Skeletal muscle satellite cell (primary cell): ENCODE data around the gene RIPOR3.
"Not testable (repeated sequence)": the region's sequence is repeated elsewhere in the genome, so short reads cannot be mapped to it uniquely, and the experiment has no call there.

Experiments
- H3K27me3 ChIP-seq: 2 replicates; pipeline ENCODE4 v1.7.0; 2013; ENCODE audit warnings: low read length; ENCODE audit not compliant: control insufficient read depth, insufficient read depth
- H3K36me3 ChIP-seq: 2 replicates; pipeline ENCODE4 v1.7.0; 2013; ENCODE audit warnings: mild to moderate bottlenecking, control low read depth, low read length; ENCODE audit not compliant: insufficient read depth
- H3K4me1 ChIP-seq: 2 replicates; pipeline ENCODE4 v1.7.0; 2013; ENCODE audit warnings: low read length; ENCODE audit not compliant: control insufficient read depth, insufficient read depth
- H3K4me2 ChIP-seq: 2 replicates; pipeline ENCODE4 v1.7.0; 2013; ENCODE audit warnings: mild to moderate bottlenecking, low read length
- H3K4me3 ChIP-seq: 2 replicates; pipeline ENCODE4 v1.7.0; 2013; ENCODE audit warnings: low read length
- H3K9ac ChIP-seq: 2 replicates; pipeline ENCODE4 v1.7.0; 2013; ENCODE audit warnings: mild to moderate bottlenecking, low read depth, low read length, moderate library complexity
- H3K9me3 ChIP-seq: replicated peaks from 2 replicates; pipeline ENCODE4 v1.7.0; 2013; ENCODE audit warnings: mild to moderate bottlenecking, control low read depth, low read length

RIPOR3 gene

DNA sequence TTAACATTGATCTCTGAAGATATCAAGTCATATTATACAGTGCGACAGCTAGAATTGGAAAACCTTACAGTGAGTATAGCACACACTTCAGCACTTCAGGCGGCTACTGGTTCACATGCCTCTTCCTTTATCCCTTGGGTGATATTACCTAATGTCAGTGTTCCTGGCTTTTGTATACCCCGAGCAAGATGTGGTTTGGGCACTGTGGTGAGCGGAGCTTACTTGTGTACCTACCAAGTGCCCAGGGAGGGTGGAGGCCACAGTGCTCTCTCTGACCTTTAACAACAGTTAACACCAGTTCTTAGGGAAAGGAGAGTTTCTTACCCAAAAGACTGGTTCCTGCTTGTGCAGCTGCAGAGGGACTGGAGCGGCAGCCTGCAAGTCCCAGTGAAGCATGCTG lies 116.8 kb downstream of the RIPOR3 start:
- Histone ChIP-seq H3K36me3 (peaks cover 70% of the 10 kb centered on the region), H3K9ac (no peak overlapping the region), H3K4me2 (no peak overlapping the region), H3K4me1 (peaks cover 17% of the 10 kb centered on the region), H3K9me3 (no peaks in the 10 kb centered on the region), H3K27me3 (no peaks in the 10 kb centered on the region), H3K4me3 (no peak overlapping the region)

DNA sequence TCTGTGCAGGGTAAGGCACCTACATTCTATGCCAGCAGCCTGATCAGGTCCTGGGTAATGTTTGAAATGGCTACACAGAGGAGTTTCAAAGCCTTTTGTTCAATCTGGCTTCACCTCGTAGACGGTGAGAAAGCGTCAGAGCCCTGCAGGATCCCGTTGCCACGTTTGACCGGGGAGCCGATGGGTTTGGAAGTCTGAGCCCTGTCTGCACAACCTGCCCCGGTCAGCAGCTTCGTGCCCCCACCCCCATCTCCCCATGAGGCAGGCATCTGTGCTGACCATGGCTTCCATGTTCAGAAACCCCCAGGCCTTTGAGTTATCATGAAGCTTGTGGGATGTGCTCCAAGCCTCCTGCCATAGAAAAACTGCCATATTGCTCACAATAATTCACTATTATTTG lies 117.2 kb downstream of the RIPOR3 start:
- H3K27me3 ChIP-seq: no peaks in the 10 kb centered on the region

GRCh38 chr20:50572938-50573777 lies 118.2 kb downstream of the RIPOR3 start:
- Histone ChIP-seq H3K4me1 (peaks cover 17% of the 10 kb centered on the region), H3K4me3 (no peak overlapping the region), H3K4me2 (peak overlapping the region; percentile 25), H3K27me3 (no peaks in the 10 kb centered on the region), H3K36me3 (peaks cover 68% of the 10 kb centered on the region), H3K9me3 (no peaks in the 10 kb centered on the region), H3K9ac (peak overlapping the region; percentile 11)

More for the DNA sequence above, 117.2 kb downstream of the RIPOR3 start:
- peaks cover 17% of the 10 kb centered on the region for H3K4me1 ChIP-seq
- H3K9me3 ChIP-seq: no peaks in the 10 kb centered on the region
- no peak overlapping the region for H3K9ac ChIP-seq
- peaks cover 68% of the 10 kb centered on the region for H3K36me3 ChIP-seq
- H3K4me2 ChIP-seq: no peak overlapping the region
- H3K4me3 ChIP-seq: no peak overlapping the region

DNA sequence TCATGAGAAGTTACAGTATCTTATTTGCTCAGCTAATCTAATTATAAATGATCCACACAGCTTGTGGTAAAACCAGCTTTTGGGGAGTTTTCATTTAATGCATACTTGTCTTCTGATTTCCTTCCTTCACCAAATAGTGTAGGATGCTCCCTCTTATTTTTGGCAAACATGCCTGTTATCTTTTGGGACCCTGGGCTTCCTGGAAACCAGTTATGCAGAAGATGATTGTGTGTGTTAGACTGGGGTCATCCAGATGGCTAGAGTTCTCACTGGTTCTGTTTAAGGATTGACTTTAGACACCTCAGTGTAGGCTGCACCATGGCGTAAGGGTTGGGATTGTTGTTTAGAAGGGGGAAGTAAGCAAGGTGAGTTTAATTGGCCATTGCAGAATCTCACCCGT lies 119.9 kb downstream of the RIPOR3 start:
- Histone ChIP-seq H3K9me3 (no peaks in the 10 kb centered on the region), H3K27me3 (no peaks in the 10 kb centered on the region), H3K4me2 (no peak overlapping the region), H3K9ac (no peak overlapping the region), H3K4me3 (no peak overlapping the region), H3K4me1 (peaks cover 17% of the 10 kb centered on the region), H3K36me3 (peaks cover 68% of the 10 kb centered on the region)

- H3K4me1 ChIP-seq: peaks cover 17% of the 10 kb centered on the region
- peaks cover 66% of the 10 kb centered on the region for H3K36me3 ChIP-seq
- no peak overlapping the region for H3K9ac ChIP-seq
- no peaks in the 10 kb centered on the region for H3K9me3 ChIP-seq
- no peak overlapping the region for H3K4me2 ChIP-seq
- no peak overlapping the region for H3K4me3 ChIP-seq
- H3K27me3 ChIP-seq: no peaks in the 10 kb centered on the region
Observed at GRCh38 chr20:50569864-50570836, 121.2 kb downstream of the RIPOR3 start.

DNA sequence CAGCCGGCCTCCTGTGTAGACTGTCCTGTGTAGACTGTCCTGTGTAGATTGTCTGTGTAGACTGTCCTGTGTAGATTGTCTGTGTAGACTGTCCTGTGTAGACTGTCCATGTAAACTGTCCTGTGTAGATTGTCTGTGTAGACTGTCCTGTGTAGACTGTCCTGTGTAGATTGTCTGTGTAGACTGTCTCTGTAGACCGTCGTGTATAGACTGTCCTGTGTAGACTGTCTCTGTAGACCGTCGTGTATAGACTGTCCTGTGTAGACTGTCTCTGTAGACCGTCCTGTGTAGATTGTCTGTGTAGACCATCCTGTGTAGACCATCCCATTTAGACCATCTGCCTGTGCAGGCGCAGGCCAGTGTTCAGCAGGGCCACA lies 121.9 kb downstream of the RIPOR3 start:
- not testable (repeated sequence) for H3K4me2 ChIP-seq, H3K9ac ChIP-seq, H3K27me3 ChIP-seq, H3K9me3 ChIP-seq, H3K4me3 ChIP-seq
- Histone ChIP-seq H3K36me3 (peaks cover 62% of the 10 kb centered on the region), H3K4me1 (peaks cover 17% of the 10 kb centered on the region)

DNA sequence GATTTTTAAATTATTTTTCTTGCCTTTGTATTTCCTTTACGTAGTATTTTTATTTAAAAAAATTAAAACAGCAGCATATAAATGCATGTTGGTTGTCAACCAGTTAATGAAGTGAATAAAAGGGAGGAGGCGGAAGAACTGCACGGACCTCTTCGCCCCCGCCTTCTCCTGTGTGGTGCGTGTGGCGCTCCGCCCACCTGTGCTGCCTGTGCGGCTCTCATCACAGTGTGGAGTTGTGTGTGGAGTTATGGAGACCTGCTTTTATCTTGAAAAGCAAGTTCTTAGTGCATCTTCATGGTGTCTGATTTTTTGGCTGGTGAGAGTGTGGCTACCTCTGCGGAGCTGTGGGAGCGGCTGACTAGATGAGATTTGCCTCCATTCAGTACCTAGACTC lies 122.8 kb downstream of the RIPOR3 start:
- Histone ChIP-seq H3K27me3 (no peaks in the 10 kb centered on the region), H3K4me3 (no peak overlapping the region), H3K36me3 (peaks cover 57% of the 10 kb centered on the region), H3K9me3 (no peaks in the 10 kb centered on the region), H3K4me2 (no peak overlapping the region), H3K9ac (no peak overlapping the region), H3K4me1 (peaks cover 17% of the 10 kb centered on the region)

DNA sequence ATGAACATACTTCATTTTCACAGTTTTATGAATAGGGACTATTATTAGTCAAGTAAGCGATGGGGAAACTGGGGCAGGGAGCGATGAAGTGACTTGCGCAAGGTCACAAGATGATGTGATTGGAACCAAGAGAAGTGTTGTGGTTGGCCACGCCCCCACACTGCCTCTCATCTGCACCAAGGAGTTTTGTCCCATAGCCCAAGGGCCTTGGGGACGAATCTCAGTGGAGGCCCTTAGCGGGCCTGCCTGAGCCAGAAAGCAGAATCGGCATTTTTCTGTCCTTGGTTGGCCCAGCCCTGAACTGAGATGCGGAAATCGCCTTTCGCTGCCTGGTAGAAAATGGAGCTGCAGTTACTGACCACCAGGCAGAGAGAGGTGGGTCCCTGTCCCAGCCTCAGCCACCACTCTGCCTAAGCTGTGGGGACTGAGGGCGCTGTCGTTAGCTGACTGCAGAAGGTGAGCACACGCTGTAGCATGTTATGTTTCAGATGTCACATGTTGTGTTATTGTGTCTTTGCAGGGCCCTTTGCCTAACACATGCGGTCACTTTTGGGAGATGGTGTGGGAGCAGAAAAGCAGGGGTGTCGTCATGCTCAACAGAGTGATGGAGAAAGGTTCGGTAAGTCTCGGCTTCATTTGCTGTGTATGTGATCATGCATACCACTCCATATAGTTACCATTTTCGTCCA lies 123.3 kb downstream of the RIPOR3 start:
- Histone ChIP-seq H3K9me3 (no peaks in the 10 kb centered on the region), H3K4me3 (no peak overlapping the region), H3K4me2 (no peak overlapping the region), H3K9ac (no peak overlapping the region), H3K4me1 (peaks cover 11% of the 10 kb centered on the region), H3K36me3 (peaks cover 57% of the 10 kb centered on the region), H3K27me3 (no peaks in the 10 kb centered on the region)

- Histone ChIP-seq H3K9me3 (no peaks in the 10 kb centered on the region), H3K4me1 (peaks cover 15% of the 10 kb centered on the region), H3K4me3 (no peak overlapping the region), H3K9ac (no peak overlapping the region), H3K4me2 (no peak overlapping the region), H3K27me3 (no peaks in the 10 kb centered on the region), H3K36me3 (peaks cover 49% of the 10 kb centered on the region)
Observed at GRCh38 chr20:50565871-50566270, 125.5 kb downstream of the RIPOR3 start.

GRCh38 chr20:50565383-50565782 lies 126.0 kb downstream of the RIPOR3 start:
- no peak overlapping the region for H3K4me2 ChIP-seq
- H3K9me3 ChIP-seq: no peaks in the 10 kb centered on the region
- H3K36me3 ChIP-seq: peaks cover 44% of the 10 kb centered on the region
- no peaks in the 10 kb centered on the region for H3K27me3 ChIP-seq
- no peak overlapping the region for H3K9ac ChIP-seq
- peaks cover 20% of the 10 kb centered on the region for H3K4me1 ChIP-seq
- no peak overlapping the region for H3K4me3 ChIP-seq
